ENCODE results near the gene NLGN2.

The NLGN2 gene

DNA sequence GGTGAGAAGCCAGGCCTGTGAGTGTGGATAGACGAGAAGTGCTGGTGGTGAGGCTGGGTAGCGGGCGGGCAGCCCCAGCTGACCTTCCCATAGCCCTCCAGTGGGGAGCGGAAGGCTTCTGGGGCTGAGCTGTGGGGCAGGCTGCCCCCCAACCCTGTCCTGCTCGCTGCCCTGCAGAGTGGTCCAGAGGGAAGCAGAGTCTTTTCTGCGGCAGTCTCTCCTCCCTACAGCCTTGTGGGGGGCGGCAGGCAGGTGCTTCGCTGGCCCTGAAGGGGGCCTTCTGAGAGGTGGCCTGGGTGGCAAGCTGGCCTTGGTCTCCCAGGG, 3.7 kb downstream of the NLGN2 start:
- no peak for DNase-seq (ENCODE audit: low read depth in 1 of 2, low spot score in 1 of 2)

DNA sequence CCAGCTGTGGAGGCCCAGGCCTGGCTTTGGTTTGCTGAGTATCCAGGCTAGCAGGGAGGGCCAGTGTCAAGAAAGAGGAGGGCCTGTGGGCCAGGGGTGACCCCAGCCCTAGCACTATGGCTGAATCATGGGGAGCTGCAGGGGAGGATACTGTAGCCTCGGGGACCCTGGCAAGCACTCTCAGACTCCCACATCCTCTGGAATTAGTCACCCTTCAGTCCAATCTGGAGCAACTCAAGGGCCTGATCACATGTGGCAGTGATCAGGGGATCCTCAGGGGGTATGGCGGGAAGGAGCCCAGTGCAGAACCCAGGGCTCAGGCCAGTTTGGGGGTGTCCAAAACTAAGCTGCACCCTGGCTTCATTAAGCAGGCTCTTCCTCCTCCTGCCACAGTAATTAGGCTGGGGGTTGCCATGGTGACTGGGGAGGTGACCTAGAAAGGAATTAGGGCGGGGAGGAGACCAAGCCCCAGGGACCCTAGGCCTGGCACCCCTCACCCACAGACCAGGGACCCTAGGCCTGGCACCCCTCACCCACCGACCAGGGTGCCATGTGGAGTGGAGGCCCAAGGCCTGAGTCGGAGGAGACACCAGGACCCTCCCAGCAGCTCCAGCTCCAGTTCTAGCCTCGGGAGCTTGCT, 5.8 kb downstream of the NLGN2 start:
- DNase-seq (ENCODE audit: low read depth in 1 of 2, low spot score in 1 of 2), result no peak

DNA sequence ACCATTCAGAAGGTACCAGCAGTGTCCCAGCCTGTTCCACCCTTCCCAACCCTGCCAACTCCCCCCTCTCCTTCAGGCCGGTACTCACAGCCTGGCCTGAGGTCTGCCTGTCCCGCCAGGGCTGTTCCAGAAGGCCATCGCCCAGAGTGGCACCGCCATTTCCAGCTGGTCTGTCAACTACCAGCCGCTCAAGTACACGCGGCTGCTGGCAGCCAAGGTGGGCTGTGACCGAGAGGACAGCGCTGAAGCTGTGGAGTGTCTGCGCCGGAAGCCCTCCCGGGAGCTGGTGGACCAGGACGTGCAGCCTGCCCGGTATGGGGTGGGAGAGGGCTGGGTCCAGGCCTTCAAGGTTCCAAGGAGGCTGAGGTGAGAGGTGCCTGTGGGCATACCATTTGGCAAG, 7.2 kb downstream of the NLGN2 start:
- DNase-seq (ENCODE audit: low read depth in 1 of 2, low spot score in 1 of 2), result no peak

DNA sequence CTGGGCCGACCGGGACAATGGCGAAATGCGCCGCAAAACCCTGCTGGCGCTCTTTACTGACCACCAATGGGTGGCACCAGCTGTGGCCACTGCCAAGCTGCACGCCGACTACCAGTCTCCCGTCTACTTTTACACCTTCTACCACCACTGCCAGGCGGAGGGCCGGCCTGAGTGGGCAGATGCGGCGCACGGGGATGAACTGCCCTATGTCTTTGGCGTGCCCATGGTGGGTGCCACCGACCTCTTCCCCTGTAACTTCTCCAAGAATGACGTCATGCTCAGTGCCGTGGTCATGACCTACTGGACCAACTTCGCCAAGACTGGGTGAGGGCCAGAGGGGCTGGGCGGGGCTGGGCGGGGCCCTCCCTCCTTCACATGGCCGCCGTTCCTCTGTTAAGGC, 8.1 kb downstream of the NLGN2 start:
- no peak for DNase-seq (ENCODE audit: low read depth in 1 of 2, low spot score in 1 of 2)

DNA sequence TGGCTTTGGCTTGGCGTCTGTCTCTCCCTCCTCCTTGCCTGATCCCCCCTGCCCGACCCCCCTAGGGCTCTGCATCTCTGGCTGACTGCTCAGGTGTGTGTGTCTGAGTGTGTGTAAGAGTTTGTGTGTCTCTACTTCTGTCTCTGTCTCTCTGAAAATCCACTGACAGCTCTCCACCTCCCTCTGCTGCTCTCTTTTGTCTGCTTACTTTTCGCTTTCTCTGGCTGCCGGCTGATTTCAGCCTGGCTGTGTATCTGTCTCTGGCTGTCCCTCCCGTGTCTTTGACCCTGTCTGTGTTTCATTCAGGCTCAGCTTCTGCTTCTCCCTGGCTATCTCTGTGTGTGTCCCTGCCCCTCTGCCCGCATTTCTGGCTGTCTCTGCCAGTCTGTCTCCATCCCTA, 8.7 kb downstream of the NLGN2 start:
- DNase-seq (ENCODE audit: low read depth in 1 of 2, low spot score in 1 of 2), result no peak

DNA sequence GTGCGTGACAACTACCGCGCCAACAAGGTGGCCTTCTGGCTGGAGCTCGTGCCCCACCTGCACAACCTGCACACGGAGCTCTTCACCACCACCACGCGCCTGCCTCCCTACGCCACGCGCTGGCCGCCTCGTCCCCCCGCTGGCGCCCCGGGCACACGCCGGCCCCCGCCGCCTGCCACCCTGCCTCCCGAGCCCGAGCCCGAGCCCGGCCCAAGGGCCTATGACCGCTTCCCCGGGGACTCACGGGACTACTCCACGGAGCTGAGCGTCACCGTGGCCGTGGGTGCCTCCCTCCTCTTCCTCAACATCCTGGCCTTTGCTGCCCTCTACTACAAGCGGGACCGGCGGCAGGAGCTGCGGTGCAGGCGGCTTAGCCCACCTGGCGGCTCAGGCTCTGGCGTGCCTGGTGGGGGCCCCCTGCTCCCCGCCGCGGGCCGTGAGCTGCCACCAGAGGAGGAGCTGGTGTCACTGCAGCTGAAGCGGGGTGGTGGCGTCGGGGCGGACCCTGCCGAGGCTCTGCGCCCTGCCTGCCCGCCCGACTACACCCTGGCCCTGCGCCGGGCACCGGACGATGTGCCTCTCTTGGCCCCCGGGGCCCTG, 9.5 kb downstream of the NLGN2 start:
- DNase-seq (ENCODE audit: low read depth in 1 of 2, low spot score in 1 of 2), result no peak

DNA sequence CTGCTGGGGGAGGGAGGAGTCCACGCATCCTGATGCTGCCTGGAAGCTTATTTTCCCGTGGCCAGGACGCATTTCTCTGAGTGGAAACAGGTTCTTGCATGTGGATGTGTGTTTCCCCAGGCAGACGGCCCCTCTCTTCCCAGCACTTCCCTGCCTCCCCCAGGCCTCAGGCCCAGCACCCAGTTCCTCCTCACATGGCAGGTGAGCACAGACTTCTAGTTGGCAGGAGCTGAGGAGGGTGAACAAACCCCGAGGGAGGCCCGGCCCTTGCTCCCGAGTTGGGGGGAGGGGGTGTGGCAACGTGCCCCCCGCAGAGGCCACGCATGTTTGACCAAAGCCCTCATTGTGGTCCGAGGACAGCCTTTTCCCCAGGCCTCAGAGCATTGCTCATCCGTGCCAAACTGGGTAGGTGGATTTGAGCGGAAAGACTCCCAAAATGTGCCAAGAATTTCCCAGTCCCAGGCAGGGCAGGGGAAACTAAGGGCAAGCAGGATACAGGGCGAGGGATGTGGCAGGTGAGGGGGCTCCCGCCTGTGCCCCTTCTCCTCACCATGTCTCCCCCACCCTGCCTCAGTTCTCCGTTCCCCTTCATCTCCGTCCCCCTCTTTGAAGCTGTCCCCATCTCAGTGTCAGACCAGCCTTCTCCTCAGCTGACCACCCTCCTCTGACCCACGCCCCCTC, 11.0 kb downstream of the NLGN2 start:
- no peak for DNase-seq (ENCODE audit: low read depth in 1 of 2, low spot score in 1 of 2)

DNA sequence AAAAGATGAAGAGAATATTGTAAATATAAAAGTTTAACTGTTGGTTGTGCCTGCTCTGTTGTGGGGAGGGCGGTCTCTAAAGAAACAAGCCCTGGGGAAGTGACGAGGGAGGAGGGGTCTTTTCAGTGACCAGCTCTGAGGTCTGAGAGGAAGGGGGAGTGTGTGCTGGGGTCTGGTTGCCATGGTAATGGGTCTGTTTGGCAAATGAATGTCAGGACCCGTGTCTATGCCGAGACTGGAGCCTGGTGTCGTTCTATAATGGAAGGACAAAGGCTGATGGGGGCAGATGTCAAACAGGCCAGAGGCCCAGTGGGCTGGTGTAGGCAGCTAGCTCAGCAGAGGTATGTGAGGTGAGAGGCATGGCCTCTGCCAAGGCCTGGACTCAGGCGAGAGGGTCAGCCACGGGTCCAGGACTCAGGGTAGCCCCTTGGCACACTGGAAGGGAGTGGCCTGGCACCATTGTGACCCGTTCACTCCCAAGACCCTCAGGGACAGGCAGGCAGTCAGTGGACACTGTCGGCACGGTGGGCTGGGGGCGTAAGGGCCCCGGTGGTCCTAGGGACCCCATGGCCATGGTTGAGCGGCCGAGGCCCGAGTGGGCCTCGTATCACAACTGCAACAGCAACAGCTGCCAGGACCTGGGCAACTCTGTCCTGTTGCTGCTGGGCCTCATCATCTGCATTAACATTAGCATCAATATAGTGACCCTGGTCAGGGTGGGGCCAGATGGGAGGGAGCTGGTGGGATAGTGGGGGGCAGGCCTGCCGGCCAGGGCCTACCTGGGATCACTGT, 12.4 kb downstream of the NLGN2 start, which contains the start of gene SPEM1:
SPEM1 (plus strand) TSS at position 506 of the 792 bp plus-strand sequence; CDS start at position 567, 61 bp downstream.
- no peak for DNase-seq (ENCODE audit: low read depth in 1 of 2, low spot score in 1 of 2)

DNA sequence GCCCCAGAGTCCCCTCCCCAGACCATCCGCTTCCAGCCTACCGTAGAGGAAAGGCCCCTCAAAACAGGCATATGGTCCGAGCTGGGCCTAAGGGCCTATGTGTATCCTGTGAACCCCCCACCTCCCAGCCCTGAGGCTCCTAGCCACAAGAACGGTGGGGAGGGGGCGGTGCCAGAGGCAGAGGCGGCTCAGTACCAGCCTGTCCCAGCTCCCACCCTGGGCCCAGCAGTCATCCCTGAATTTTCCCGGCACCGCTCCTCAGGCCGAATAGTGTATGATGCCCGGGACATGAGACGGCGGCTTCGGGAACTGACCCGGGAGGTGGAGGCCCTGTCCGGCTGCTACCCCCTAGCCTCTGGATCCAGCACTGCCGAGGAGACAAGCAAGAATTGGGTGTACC, 13.5 kb downstream of the NLGN2 start:
- no peak for DNase-seq (ENCODE audit: low read depth in 1 of 2, low spot score in 1 of 2)

DNA sequence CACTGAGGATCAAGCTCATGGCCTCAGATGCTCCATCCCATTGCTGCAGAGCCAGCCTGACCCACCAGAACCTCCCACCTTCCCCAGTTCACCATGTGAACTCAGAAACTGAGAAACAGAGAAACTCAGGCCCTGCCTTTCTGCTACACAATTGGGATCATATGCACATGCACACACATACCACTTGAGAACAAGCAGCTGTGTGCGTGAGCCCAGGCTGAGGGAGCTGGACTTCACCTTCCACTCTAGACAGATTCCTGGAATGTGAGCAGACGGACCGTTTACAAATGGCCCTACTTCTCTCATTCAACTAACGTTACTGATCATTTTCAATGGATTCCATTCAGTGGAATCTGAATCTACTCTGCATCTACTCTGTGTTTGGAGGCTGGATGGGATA, 16.0 kb downstream of the NLGN2 start:
- DNase-seq (ENCODE audit: low read depth in 1 of 2, low spot score in 1 of 2), result no peak

DNA sequence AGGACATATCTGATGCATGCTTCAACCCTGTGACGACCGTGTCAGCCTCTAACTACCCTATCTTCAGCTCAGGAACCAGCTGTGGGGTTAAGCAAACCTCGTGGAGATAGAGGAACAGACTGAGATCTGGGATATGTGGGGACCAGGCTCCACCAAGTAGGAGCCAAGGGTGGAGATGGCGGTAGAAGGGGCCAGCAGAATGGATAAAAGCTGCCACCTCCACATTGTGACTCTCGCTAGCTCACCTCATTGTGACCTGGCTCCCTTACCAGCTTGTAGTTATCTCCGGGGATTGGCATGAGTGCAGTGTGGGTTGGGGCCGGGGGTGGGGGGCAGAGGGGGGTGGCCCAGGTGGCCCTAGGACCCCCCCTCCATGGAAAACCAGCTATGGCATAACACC, 17.7 kb downstream of the NLGN2 start, which contains the start of gene SPEM2:
SPEM2 (plus strand) TSS at position 301 of the 400 bp plus-strand sequence; CDS start at position 374, 73 bp downstream.
- DNase-seq (ENCODE audit: low read depth in 1 of 2, low spot score in 1 of 2), result no peak

DNA sequence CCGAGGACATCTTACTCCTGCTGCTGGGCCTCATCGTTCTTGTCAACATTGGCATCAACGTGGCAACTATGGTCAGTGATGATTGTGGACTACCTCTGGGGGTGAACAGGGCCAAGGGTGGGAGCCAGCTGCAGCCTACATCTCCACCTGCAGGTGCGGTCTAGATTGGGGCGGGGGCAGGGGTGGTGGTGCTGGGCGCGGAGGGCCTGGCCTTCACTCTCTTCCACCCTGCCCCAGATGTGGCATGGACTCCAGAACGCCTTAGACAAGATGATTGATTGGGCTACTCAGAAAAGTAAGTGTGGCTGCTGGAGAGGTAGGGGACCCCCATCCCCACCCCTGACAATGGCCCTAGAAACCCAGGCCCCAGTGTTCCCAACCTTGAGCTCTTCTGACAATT, 18.1 kb downstream of the NLGN2 start:
- no peak for DNase-seq (ENCODE audit: low read depth in 1 of 2, low spot score in 1 of 2)

DNA sequence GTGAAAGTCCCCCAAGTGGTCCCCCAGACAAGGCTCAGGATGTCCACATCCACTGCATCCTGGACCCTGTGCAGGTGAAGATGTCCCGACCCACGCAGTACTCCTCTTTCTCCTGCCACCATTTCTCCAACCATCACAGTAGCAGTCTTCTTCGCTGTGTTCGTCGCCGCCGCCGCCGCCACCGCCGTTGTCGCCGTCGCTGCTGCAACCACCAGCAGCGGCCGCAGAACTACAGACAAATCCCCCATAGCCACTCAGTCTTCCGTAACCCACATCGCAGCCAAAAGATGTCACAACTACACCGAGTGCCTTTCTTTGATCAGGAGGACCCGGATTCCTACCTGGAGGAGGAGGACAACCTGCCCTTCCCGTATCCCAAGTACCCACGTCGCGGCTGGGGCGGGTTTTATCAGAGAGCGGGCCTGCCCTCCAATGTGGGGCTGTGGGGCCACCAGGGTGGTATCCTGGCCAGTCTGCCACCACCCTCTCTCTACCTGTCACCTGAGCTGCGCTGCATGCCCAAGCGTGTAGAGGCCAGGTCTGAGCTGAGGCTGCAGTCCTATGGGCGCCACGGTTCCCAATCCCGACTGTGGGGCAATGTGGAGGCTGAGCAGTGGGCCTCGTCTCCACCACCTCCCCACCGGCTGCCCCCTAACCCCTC, 18.7 kb downstream of the NLGN2 start:
- no peak for DNase-seq (ENCODE audit: low read depth in 1 of 2, low spot score in 1 of 2)

DNA sequence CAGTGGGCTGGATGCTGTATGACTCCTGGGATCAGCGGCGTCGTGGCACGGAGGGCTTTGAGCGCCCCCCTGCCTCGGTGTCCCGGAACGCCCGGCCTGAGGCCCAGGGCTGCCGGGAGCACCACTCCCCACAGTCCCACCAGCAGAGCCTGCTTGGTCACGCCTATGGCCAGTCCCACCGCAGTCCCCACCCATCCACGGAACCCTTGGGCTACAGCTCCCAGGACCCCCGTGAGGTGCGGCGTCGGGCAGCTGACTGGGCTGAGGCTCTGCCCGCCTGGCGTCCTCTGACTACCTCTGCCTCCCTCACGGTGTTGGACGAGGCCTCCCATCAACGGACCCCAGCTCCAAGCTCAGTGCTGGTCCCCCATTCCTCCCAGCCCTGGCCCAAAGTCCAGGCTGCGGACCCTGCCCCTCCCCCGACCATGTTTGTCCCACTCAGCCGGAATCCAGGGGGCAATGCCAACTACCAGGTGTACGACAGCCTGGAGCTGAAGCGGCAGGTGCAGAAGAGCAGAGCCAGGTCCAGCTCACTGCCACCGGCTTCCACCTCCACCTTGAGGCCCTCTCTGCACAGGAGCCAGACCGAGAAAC, 19.3 kb downstream of the NLGN2 start:
- no peak for DNase-seq (ENCODE audit: low read depth in 1 of 2, low spot score in 1 of 2)

DNA sequence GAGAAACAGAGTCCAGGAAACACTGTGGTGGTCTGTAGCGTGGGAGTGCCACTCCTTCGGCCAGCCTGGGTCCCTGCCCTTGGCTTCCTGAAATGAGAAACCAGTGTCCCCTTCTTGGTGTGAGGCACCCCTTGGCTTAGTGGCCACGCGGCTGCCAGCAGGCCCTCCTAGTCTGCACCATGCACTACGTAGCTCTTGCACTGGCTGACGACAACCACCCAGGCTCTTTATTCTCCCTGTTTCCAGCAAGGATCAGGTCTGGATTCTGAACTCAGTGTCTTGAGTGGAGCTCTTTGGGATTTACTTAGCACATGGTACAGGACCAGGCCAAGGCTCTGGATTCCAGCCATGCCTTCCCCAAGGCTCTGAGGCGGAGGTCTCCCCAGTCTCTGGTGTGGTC, 19.9 kb downstream of the NLGN2 start:
- DNase-seq (ENCODE audit: low read depth in 1 of 2, low spot score in 1 of 2), result no peak

DNA sequence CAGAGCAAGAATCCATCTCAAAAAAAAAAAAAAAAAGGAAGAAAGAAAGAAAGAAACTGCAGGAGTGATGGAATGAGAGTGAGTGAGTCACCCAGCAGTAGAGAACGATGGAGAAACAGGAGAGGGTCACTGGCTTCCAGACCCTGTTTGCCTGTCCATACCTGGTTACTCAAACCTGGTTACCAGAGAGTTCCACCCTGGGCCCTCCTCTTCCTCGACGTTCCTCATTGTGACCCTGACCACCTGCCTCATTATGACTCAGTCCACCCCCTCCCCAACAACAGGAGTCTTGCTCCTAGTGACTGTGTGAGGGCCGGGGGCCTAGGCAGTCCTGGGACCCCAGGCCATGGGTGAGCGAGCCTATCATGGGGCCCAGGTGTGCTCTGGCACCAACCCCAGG, 20.9 kb downstream of the NLGN2 start, which contains the start of gene SPEM3:
SPEM3 (plus strand) TSS at position 301 of the 400 bp plus-strand sequence; CDS start at position 347, 46 bp downstream.
- DNase-seq (ENCODE audit: low read depth in 1 of 2, low spot score in 1 of 2), result no peak

DNA sequence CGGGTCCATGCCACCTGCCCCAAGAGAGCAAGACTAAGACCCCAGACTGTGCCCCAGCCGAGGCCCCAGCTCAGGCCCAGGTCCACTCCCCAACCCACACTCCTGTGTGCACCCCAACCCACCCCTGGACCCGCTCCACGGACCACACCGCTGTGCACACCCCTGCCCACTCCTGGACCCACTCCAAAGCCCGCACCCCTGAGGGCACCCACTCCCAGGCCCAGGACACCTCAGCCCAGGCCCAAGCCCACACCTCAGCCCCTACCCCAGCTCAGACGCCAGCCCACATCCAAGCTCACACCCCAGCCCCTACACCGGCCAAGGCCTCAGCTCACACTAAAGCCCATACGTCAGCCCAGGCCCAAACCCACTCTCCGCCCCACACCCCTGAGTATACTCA, 22.1 kb downstream of the NLGN2 start:
- no peak for DNase-seq (ENCODE audit: low read depth in 1 of 2, low spot score in 1 of 2)

DNA sequence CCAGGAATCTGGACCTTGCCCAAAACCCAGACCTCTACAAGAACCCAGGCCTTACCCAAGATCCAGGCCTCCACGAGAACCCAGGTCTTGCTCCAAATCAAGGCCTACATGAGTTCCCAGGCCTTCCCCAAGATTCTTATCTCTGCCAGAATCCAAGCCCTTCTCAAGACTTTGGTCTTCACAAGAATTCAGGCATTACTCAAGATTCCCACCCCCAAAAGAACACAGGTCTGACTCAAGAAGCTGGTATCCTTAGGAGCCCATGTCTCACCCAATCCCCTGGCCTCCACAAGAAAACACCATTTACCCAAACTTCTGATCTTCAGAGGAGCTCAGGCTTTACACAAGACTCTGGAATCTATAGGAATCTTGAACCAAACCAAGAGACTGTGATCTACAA, 23.6 kb downstream of the NLGN2 start:
- DNase-seq (ENCODE audit: low read depth in 1 of 2, low spot score in 1 of 2), result no peak

DNA sequence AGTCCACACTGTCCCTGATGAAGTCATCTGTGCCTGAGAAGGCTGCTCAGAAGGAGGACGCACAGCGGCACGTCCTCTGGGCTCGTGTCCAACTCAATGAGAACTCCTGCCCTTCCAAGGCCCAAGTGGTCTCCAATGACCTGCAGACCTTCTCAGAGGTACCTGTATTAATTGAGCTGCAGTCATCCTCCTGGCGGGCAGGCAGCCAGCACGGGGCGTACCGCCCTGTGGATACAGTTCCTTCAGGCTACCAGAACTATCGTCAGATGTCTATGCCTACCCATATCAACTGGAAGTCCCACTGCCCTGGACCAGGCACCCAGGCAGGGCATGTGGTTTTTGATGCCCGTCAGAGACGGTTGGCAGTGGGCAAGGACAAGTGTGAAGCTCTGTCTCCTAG, 24.7 kb downstream of the NLGN2 start:
- DNase-seq (ENCODE audit: low read depth in 1 of 2, low spot score in 1 of 2), result no peak

DNA sequence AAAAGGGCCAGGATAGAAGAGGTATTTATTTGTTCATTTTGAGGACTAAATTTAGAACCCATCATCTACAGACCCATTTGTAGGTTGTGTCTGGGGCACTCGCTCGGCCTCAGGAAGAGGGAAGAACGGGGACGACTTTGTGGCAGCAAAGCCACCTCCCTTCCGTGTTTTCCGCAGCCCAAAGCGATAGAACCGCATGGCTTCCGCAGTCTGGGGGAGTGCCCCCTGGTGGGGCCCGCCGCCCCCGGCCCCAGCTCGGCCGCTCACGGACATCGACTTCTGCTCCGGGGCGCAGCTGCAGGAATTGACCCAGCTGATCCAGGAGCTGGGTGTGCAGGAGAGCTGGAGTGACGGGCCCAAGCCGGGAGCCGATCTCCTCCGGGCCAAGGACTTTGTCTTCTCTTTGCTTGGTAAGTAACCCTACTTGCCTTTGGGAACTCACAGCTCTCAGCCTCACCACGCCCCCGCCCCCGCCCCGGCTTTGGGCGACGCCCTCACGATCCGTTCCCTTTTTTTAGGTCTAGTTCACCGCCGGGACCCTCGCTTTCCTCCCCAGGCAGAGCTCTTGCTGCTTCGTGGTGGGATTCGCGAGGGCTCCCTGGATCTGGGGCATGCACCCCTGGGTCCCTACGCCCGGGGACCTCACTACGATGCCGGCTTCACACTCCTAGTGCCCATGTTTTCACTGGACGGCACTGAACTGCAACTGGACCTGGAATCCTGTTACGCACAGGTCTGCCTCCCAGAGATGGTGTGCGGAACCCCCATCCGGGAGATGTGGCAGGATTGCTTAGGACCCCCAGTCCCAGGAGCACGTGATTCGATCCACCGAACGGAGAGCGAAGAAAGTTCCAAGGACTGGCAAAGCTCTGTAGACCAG, 28.3 kb downstream of the NLGN2 start:
- peak; percentile 32 to 40 for DNase-seq (ENCODE audit: low read depth in 1 of 2, low spot score in 1 of 2)
